ENCODE results near the gene CNTNAP1. TPM values are rescaled to one million over a fixed set of nuclear protein-coding genes. Genes with fewer than 3 reads are reported as not detected.

CNTNAP1 gene
- total RNA-seq, 4 donors from 2014 or later = 6.3 to 21.0 (median 12.6) TPM

DNA sequence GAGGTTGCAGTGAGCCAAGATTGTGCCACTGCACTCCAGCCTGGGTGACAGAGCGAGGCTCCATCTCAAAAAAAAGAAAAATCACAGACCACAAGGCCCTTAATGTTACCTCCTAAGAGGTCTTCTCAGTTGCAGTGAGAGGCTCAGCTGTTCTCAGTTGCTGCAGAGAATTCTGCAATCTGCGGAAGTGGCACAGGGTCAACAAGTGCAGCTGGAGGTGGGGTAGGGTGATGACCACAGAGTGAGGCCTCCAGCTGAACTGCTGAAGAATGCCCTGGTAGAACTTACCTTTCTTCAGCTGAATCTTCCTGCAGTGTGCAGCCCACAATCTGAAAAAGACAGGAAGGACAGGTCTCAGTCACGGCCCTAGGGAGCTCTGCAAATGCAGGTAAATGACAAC lies 26.3 kb downstream of the CNTNAP1 start:
- Histone ChIP-seq H3K4me3 (no peak overlapping the region), H3K27me3 (no peaks in the 10 kb centered on the region), H3K4me1 (no peaks in the 10 kb centered on the region), H3K36me3 (peaks cover 10 to 100% (median 30%) of the 10 kb centered on the region in 3 donors), H3K27ac (no peak overlapping the region), H3K9me3 (no peaks in the 10 kb centered on the region)
- TF ChIP-seq CTCF (IDR thresholded peaks at IDR 0.05) (no peak), POLR2A (IDR thresholded peaks at IDR 0.05) (no peak), EP300 (IDR thresholded peaks at IDR 0.05) (no peak)
- DNase-seq (ENCODE audit: low spot score in 2 of 2) = no peak
- 90 to 98% methylated on average over 3 of the region's 3 CpGs for WGBS, 2 donors

DNA sequence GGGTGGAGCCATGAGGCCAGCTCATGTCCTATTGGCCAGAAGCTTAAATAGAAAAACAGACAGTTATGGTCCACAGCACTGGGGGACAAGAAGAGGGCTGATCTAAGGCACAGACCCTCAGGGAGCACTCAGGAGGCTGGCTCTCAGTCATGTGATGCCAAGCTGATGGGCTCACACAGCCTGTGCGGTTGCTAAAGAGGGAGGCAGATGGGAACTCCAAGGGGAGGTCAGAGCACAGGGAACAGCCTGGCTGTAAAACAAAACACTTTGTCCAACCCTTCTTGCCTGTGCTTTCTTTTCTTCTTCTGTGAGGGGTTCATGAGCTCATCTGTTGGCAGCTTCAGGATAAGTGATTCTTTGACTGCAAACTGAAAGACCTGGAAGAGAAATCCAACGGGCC lies 27.2 kb downstream of the CNTNAP1 start:
- Histone ChIP-seq H3K9me3 (no peaks in the 10 kb centered on the region), H3K27ac (peak overlapping the region in 1 of 4 donors; percentile 23), H3K27me3 (no peaks in the 10 kb centered on the region), H3K4me1 (no peaks in the 10 kb centered on the region), H3K4me3 (no peak overlapping the region), H3K36me3 (peaks cover 7 to 100% (median 36%) of the 10 kb centered on the region in 3 donors)
- TF ChIP-seq POLR2A (IDR thresholded peaks at IDR 0.05) (no peak), CTCF (IDR thresholded peaks at IDR 0.05) (no peak), EP300 (IDR thresholded peaks at IDR 0.05) (no peak)
- WGBS, 2 donors = 66 to 77% methylated on average over 2 of the region's 2 CpGs
- no peak for DNase-seq (ENCODE audit: low spot score in 2 of 2)

GRCh38 chr17:42720996-42721583 lies 38.8 kb downstream of the CNTNAP1 start:
- no peak for TF ChIP-seq POLR2A (IDR thresholded peaks at IDR 0.05)
- TF ChIP-seq CTCF (IDR thresholded peaks at IDR 0.05) = peak; percentile 46 to 83 (median 50)
- peak in 1 of 2 donors; percentile 25 for TF ChIP-seq EP300 (IDR thresholded peaks at IDR 0.05)
- Histone ChIP-seq H3K27me3 (no peaks in the 10 kb centered on the region), H3K36me3 (peaks cover 10 to 100% (median 39%) of the 10 kb centered on the region in 3 donors), H3K9me3 (no peaks in the 10 kb centered on the region), H3K4me1 (peaks cover 0 to 6% (median 0%) of the 10 kb centered on the region in 4 donors), H3K27ac (peak overlapping the region in 1 of 4 donors; percentile 23), H3K4me3 (no peak overlapping the region)
- DNase-seq (ENCODE audit: low spot score in 2 of 2) = peak in 1 of 2 donors; percentile 86
- WGBS, 2 donors = 2 to 6% methylated on average over 2 of the region's 2 CpGs

DNA sequence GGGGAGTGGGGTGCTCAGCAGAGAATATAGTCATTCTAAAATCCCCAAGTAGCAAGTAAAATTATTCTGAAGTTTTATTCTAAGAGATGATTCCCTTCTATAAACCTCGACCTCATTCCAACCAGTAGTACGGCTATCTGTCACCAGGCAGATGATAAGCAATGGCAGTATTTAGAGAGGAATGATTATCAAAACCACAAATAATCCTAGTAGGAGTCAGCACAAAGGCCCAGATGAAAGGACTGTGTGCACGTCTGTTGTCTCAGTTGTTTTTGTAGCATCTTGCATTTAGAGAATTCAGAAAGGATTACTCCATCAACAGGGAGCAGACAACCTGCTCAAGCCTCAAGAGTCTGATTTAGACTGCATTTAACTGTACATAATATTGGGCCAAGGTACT lies 41.3 kb downstream of the CNTNAP1 start:
- no peak for TF ChIP-seq CTCF (IDR thresholded peaks at IDR 0.05)
- no peak for TF ChIP-seq EP300 (IDR thresholded peaks at IDR 0.05)
- Histone ChIP-seq H3K36me3 (peaks cover 3 to 100% (median 47%) of the 10 kb centered on the region in 3 donors), H3K27me3 (no peaks in the 10 kb centered on the region), H3K9me3 (no peaks in the 10 kb centered on the region), H3K27ac (no peak overlapping the region), H3K4me3 (no peak overlapping the region), H3K4me1 (peaks cover 0 to 6% (median 0%) of the 10 kb centered on the region in 4 donors)
- DNase-seq (ENCODE audit: low spot score in 2 of 2) = no peak
- WGBS, 2 donors = 82 to 86% methylated on average over 3 of the region's 3 CpGs

- Histone ChIP-seq H3K9me3 (no peaks in the 10 kb centered on the region), H3K27ac (no peak overlapping the region), H3K36me3 (peaks cover 0 to 100% (median 50%) of the 10 kb centered on the region in 3 donors), H3K4me1 (peaks cover 0 to 6% (median 0%) of the 10 kb centered on the region in 4 donors), H3K4me3 (no peak overlapping the region), H3K27me3 (no peaks in the 10 kb centered on the region)
- no peak for TF ChIP-seq POLR2A (IDR thresholded peaks at IDR 0.05)
- TF ChIP-seq EP300 (IDR thresholded peaks at IDR 0.05) = no peak
- no peak for TF ChIP-seq CTCF (IDR thresholded peaks at IDR 0.05)
- no peak for DNase-seq (ENCODE audit: low spot score in 2 of 2)
- 92 to 95% methylated on average over 6 of the region's 6 CpGs for WGBS, 2 donors
These were observed 42.8 kb downstream of the CNTNAP1 start for GRCh38 chr17:42725143-42725542.
